Endothelial cell (in vitro differentiated cells): ENCODE results near the gene MEF2C. TPM values are rescaled to one million over a fixed set of nuclear protein-coding genes. Genes with fewer than 3 reads are reported as not detected.

ENCODE experiments used
- DNase-seq: peaks from one replicate; pipeline ENCODE4 v3.0.0; 2021; ENCODE audit warnings: low spot score
- H3K27ac Mint-ChIP-seq: one replicate; pipeline ENCODE4 v1.8.0; 2021; ENCODE audit warnings: mixed read lengths, inconsistent platforms; ENCODE audit not compliant: unreplicated experiment
- H3K27me3 Mint-ChIP-seq: one replicate; pipeline ENCODE4 v1.8.0; 2021; ENCODE audit warnings: mild to moderate bottlenecking, moderate library complexity, mixed read lengths, inconsistent platforms; ENCODE audit not compliant: unreplicated experiment
- H3K36me3 Mint-ChIP-seq: one replicate; pipeline ENCODE4 v1.8.0; 2021; ENCODE audit warnings: mild to moderate bottlenecking, low read depth, mixed read lengths, inconsistent platforms; ENCODE audit not compliant: unreplicated experiment
- H3K4me1 Mint-ChIP-seq: one replicate; pipeline ENCODE4 v1.8.0; 2021; ENCODE audit warnings: mild to moderate bottlenecking, mixed read lengths, inconsistent platforms; ENCODE audit not compliant: unreplicated experiment
- H3K4me3 Mint-ChIP-seq: one replicate; pipeline ENCODE4 v1.8.0; 2021; ENCODE audit warnings: mild to moderate bottlenecking, mixed read lengths, inconsistent platforms; ENCODE audit not compliant: unreplicated experiment
- H3K9me3 Mint-ChIP-seq: one replicate; pipeline ENCODE4 v1.8.0; 2021; ENCODE audit warnings: mixed read lengths, inconsistent platforms; ENCODE audit not compliant: unreplicated experiment
- CTCF ChIP-seq: fragments of 200-600 bp; sonication (generic); IDR thresholded peaks from one replicate; pipeline ENCODE4 v1.5.0; 2021; ENCODE audit warnings: antibody characterized with exemption; ENCODE audit not compliant: unreplicated experiment
- total RNA-seq: library from RNA; stranded (reverse); fragmentation: NEBNext Ultra II Directional; extraction: Animal tissue kit (Norgen Biotek cat#: 25700); gene quantifications from one replicate; pipeline ENCODE4 v1.2.1, GENCODE V29; 2021; ENCODE audit not compliant: unreplicated experiment

The MEF2C gene
- total RNA-seq, 1 donor from 2014 or later: 134 TPM

- H3K4me1 Mint-ChIP-seq: no peaks in the 10 kb centered on the region
- no peaks in the 10 kb centered on the region for H3K9me3 Mint-ChIP-seq
- H3K27ac Mint-ChIP-seq: no peak overlapping the region
- DNase-seq: no peak
- no peaks in the 10 kb centered on the region for H3K27me3 Mint-ChIP-seq
- no peak for TF ChIP-seq CTCF
- H3K4me3 Mint-ChIP-seq: no peak overlapping the region
- peaks cover 16% of the 10 kb centered on the region for H3K36me3 Mint-ChIP-seq
Observed at GRCh38 chr5:88716101-88716500, 166.9 kb downstream of the MEF2C start.

- H3K9me3 Mint-ChIP-seq: no peaks in the 10 kb centered on the region
- H3K4me3 Mint-ChIP-seq: no peak overlapping the region
- DNase-seq: no peak
- no peaks in the 10 kb centered on the region for H3K27me3 Mint-ChIP-seq
- no peak for TF ChIP-seq CTCF
- peaks cover 12% of the 10 kb centered on the region for H3K36me3 Mint-ChIP-seq
- H3K27ac Mint-ChIP-seq: no peak overlapping the region
- no peaks in the 10 kb centered on the region for H3K4me1 Mint-ChIP-seq
Observed at GRCh38 chr5:88715503-88715902, 167.5 kb downstream of the MEF2C start.

- Mint-ChIP-seq H3K27ac (no peak overlapping the region), H3K36me3 (peaks cover 5% of the 10 kb centered on the region), H3K4me1 (no peaks in the 10 kb centered on the region), H3K27me3 (no peaks in the 10 kb centered on the region), H3K9me3 (no peaks in the 10 kb centered on the region), H3K4me3 (no peak overlapping the region)
- DNase-seq: no peak
- TF ChIP-seq CTCF: no peak
Observed at GRCh38 chr5:88713818-88714217, 169.2 kb downstream of the MEF2C start.

GRCh38 chr5:88708682-88709398 lies 174.1 kb downstream of the MEF2C start:
- Mint-ChIP-seq H3K27ac (no peak overlapping the region), H3K4me1 (no peaks in the 10 kb centered on the region)
- no peak for DNase-seq

More at GRCh38 chr5:88708682-88709398, 174.1 kb downstream of the MEF2C start:
- no peaks in the 10 kb centered on the region for H3K36me3 Mint-ChIP-seq
- no peaks in the 10 kb centered on the region for H3K9me3 Mint-ChIP-seq
- no peak overlapping the region for H3K4me3 Mint-ChIP-seq
- no peaks in the 10 kb centered on the region for H3K27me3 Mint-ChIP-seq
- no peak for TF ChIP-seq CTCF
